ENCODE data around the gene CSPG5.

CSPG5 gene

GRCh38 chr3:47578691-47579632 lies at the start of gene CSPG5:
TSS of gene CSPG5 (minus strand) at chr3:47578865. CDS start at chr3:47578693, 172 bp downstream.
- DNase-seq (ENCODE audit: low read depth in 2 of 3, low spot score in 1 of 3), result peak in 1 of 3 donors; percentile 9

GRCh38 chr3:47628426-47628825 lies 49.8 kb upstream of the CSPG5 start:
- DNase-seq (ENCODE audit: low read depth in 2 of 3, low spot score in 1 of 3), result no peak

- DNase-seq (ENCODE audit: low read depth in 2 of 3, low spot score in 1 of 3), result no peak
These were observed 44.2 kb upstream of the CSPG5 start for GRCh38 chr3:47622671-47623461.

- DNase-seq (ENCODE audit: low read depth in 2 of 3, low spot score in 1 of 3), result no peak
These were observed 38.7 kb upstream of the CSPG5 start for GRCh38 chr3:47617086-47618010.

- no peak for DNase-seq (ENCODE audit: low read depth in 2 of 3, low spot score in 1 of 3)
These were observed 36.1 kb upstream of the CSPG5 start for GRCh38 chr3:47614788-47615187.

- no peak for DNase-seq (ENCODE audit: low read depth in 2 of 3, low spot score in 1 of 3)
These were observed 35.1 kb upstream of the CSPG5 start for GRCh38 chr3:47613722-47614121.

- no peak for DNase-seq (ENCODE audit: low read depth in 2 of 3, low spot score in 1 of 3)
These were observed 34.2 kb upstream of the CSPG5 start for GRCh38 chr3:47612879-47613278.

GRCh38 chr3:47612178-47612577 lies 33.5 kb upstream of the CSPG5 start:
- DNase-seq (ENCODE audit: low read depth in 2 of 3, low spot score in 1 of 3), result no peak

- DNase-seq (ENCODE audit: low read depth in 2 of 3, low spot score in 1 of 3), result no peak
These were observed 32.9 kb upstream of the CSPG5 start for GRCh38 chr3:47611576-47611975.

GRCh38 chr3:47610583-47610982 lies 31.9 kb upstream of the CSPG5 start:
- DNase-seq (ENCODE audit: low read depth in 2 of 3, low spot score in 1 of 3), result no peak

- no peak for DNase-seq (ENCODE audit: low read depth in 2 of 3, low spot score in 1 of 3)
These were observed 28.7 kb upstream of the CSPG5 start for GRCh38 chr3:47607335-47607734.

- DNase-seq (ENCODE audit: low read depth in 2 of 3, low spot score in 1 of 3), result no peak
These were observed 27.5 kb upstream of the CSPG5 start for GRCh38 chr3:47606165-47606564.

GRCh38 chr3:47605652-47606051 lies 27.0 kb upstream of the CSPG5 start:
- no peak for DNase-seq (ENCODE audit: low read depth in 2 of 3, low spot score in 1 of 3)

GRCh38 chr3:47604145-47604544 lies 25.5 kb upstream of the CSPG5 start:
- no peak for DNase-seq (ENCODE audit: low read depth in 2 of 3, low spot score in 1 of 3)

- DNase-seq (ENCODE audit: low read depth in 2 of 3, low spot score in 1 of 3), result no peak
These were observed 24.7 kb upstream of the CSPG5 start for GRCh38 chr3:47603332-47603731.

GRCh38 chr3:47601281-47601680 lies 22.6 kb upstream of the CSPG5 start:
- DNase-seq (ENCODE audit: low read depth in 2 of 3, low spot score in 1 of 3), result no peak

- no peak for DNase-seq (ENCODE audit: low read depth in 2 of 3, low spot score in 1 of 3)
These were observed 16.1 kb upstream of the CSPG5 start for GRCh38 chr3:47594792-47595191.

- no peak for DNase-seq (ENCODE audit: low read depth in 2 of 3, low spot score in 1 of 3)
These were observed 13.6 kb upstream of the CSPG5 start for GRCh38 chr3:47592066-47592795.

GRCh38 chr3:47590216-47590615 lies 11.6 kb upstream of the CSPG5 start:
- DNase-seq (ENCODE audit: low read depth in 2 of 3, low spot score in 1 of 3), result no peak

GRCh38 chr3:47588587-47588986 lies 9.9 kb upstream of the CSPG5 start:
- DNase-seq (ENCODE audit: low read depth in 2 of 3, low spot score in 1 of 3), result no peak

Data from stimulated activated CD4-positive, alpha-beta T cell treated with anti-CD3 and anti-CD28 coated beads, Interleukin-12 subunit alpha, Interleukin-12 subunit beta, amount 100 ng/mL, for 48 hours (primary cell).